Psoas muscle (tissue), 8 donors: ENCODE data around the gene DNAH6. TPM values are rescaled to one million over a fixed set of nuclear protein-coding genes. Genes with fewer than 3 reads are reported as not detected.

Source experiments
- ATAC-seq, 4 donors: fragments of 200-7000 bp; cut with Tn5 transposase; one replicate each; pipeline ENCODE4 v1.9.1; 2020; ENCODE audit warnings: moderate library complexity in 3 of 4, mild to moderate bottlenecking in 2 of 4
- DNase-seq, 2 donors: peaks; one replicate each; pipeline ENCODE4 v3.0.0-alpha.2; 2020
- H3K27ac ChIP-seq: fragments of 200-600 bp; one replicate; pipeline ENCODE4 v1.8.0; 2022
- H3K27me3 ChIP-seq, 3 donors: fragments of 200-600 bp in 1 of 3; one replicate each; pipeline versions ENCODE4 v1.6.1 to v1.8.0; 2013 to 2022; ENCODE audit warnings: low read length in 2 of 3, mild to moderate bottlenecking in 2 of 3, moderate library complexity in 1 of 3; ENCODE audit not compliant: insufficient read depth in 3 of 3
- H3K36me3 ChIP-seq, 2 donors: fragments of 200-600 bp in 1 of 2; one replicate each; pipeline versions ENCODE4 v1.6.1 to v1.8.0; 2013 to 2022; ENCODE audit warnings: low read depth in 1 of 2, mild to moderate bottlenecking in 1 of 2, moderate library complexity in 1 of 2; ENCODE audit not compliant: insufficient read depth in 1 of 2
- H3K4me1 ChIP-seq: fragments of 200-600 bp; one replicate; pipeline ENCODE4 v1.8.0; 2022
- H3K4me3 ChIP-seq: fragments of 200-600 bp; one replicate; pipeline ENCODE4 v1.8.0; 2022; ENCODE audit warnings: mild to moderate bottlenecking
- H3K9me3 ChIP-seq: fragments of 200-600 bp; one replicate; pipeline ENCODE4 v1.8.0; 2022
- CTCF ChIP-seq: fragments of 200-600 bp; IDR thresholded peaks from one replicate; pipeline ENCODE4 v1.8.0; 2022; ENCODE audit warnings: antibody characterized with exemption
- WGBS, 3 donors: extraction: QIAGEN DNeasy Blood & Tissue Kit; methylation state at CpG; one replicate each; pipeline versions ENCODE4 v1.1.6 to v1.1.7; 2013; 5-methylcytosine and 5-hydroxymethylcytosine counted together
- intact Hi-C, 2 donors: fragments of 100-400 bp; cut with DNase I; formaldehyde crosslinking; loops; one replicate each; pipeline versions ENCODE4 v1.11.0 to v1.14.2; 2022
- polyA plus RNA-seq, 3 donors: library from polyadenylated mRNA; stranded (reverse); fragments of 200-250 nt; gene quantifications; one replicate each; pipeline ENCODE4 v1.2.3, GENCODE V29; 2013
- total RNA-seq, 4 donors: library from RNA; stranded (reverse); fragmentation: NEBNext Ultra II Directional in 2 of 4; extraction: Animal tissue kit (Norgen Biotek cat#: 25700) in 2 of 4; gene quantifications; one replicate each; pipeline versions ENCODE4 v1.2.1 to v1.2.4, GENCODE V29; 2021 to 2023
- donor health status: healthy with polysubstance abuse.
- donor health status: DM: no; HTN: no; CAD: no; lungs with moderate emphysema.
- donor health status: Bipolar disorder and iron deficiency.
- donor health status: healthy.
- donor health status: DM: yes; HTN: yes; CAD: no.
- donor health status: DM: no; HTN: no; CAD: no.
- donor health status: DM: no; HTN: no; CAD: no.
- donor health status: DM: yes; HTN: yes; CAD: no.

Gene DNAH6
- total and polyA plus RNA-seq, 7 donors, result 0.01 to 0.09 (median 0.07) TPM; not detected in 3

DNA sequence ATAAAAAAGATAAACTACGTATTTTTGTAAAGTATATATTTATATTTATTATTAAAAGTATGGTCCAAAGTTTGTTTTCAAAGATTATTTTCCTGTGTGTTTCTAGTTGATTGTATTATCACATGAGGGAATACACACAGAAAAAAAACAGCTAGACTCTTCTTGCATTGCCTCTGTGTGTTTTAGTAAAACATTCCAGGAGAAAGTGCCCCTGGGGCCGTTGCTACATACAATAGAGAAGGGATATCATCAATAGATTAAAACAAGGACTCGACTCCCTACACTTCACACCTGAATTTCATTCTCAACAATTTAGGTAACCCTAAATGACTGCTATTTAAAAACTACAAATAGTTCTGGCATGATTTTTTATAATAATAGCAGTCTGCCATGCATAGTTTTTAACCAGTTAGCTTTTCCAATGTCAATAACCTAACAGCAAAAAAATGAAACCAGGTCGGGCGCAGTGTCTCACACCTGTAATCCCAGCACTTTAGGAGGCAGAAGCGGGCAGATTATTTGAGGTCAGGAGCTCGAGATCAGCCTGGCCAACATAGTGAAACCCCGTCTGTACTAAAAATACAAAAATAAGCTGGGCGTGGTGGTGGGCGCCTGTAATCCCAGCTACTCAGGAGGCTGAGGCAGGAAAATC, 171.3 kb downstream of the DNAH6 start:
- H3K9me3 ChIP-seq, result no peaks in the 10 kb centered on the region
- no peaks in the 10 kb centered on the region for H3K36me3 ChIP-seq
- WGBS, 3 donors, result 84 to 86% (median 85%) methylated on average over 10 of the region's 10 CpGs
- no peak overlapping the region for H3K27ac ChIP-seq
- intact Hi-C loops, result no loop called here
- H3K4me3 ChIP-seq, result no peak overlapping the region
- ATAC-seq (no peak), DNase-seq (no peak)
- H3K27me3 ChIP-seq, result no peaks in the 10 kb centered on the region
- TF ChIP-seq CTCF, result no peak
- H3K4me1 ChIP-seq, result no peaks in the 10 kb centered on the region

DNA sequence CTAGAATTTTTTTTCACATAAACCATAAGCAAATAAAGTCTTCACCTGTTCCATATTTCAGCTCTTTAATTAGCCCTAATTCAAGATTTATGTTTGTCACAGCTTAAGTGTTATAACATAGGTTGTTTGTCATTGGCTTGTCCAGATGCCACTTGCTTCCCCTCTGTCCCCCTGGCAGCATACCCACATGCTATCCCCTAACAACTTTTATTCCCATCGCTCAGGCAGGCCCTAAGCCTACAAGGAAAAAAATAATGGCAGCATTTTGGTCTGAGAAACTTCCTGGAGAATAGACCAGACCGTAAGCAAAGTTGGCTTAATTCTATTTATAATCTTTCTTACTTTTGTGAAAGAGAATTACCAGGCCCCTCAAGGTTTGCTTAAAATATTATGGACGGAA, 173.9 kb downstream of the DNAH6 start:
- no peaks in the 10 kb centered on the region for H3K4me1 ChIP-seq
- no peaks in the 10 kb centered on the region for H3K9me3 ChIP-seq
- TF ChIP-seq CTCF, result no peak
- H3K27ac ChIP-seq, result no peak overlapping the region
- no peaks in the 10 kb centered on the region for H3K27me3 ChIP-seq
- DNase-seq, result no peak
- ATAC-seq, result no peak
- H3K4me3 ChIP-seq, result no peak overlapping the region
- WGBS, 3 donors, result 63 to 73% (median 67%) methylated on average over 3 of the region's 3 CpGs
- intact Hi-C loops, result no loop called here
- no peaks in the 10 kb centered on the region for H3K36me3 ChIP-seq

DNA sequence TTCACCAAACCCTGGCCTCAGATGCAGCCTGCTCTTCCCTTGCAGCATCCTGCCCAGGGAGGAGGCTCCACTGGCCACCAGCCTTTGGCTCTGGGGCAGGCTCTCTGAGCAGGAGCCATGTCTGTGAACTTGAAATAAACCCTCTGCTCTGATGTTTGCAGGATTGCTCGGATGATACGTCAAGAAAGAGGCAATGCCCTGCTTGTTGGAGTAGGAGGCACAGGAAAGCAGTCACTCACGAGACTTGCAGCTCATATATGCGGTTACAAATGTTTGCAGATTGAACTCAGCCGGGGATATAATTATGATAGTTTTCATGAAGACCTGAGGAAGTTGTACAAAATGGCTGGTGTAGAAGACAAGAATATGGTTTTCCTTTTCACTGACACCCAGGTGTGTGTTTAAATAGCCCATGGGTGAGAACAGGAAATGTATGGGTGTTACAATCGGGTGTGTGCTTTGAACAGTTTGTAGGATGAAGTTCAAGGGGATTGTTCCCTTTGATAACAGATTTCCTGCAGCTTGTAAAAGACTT, 177.9 kb downstream of the DNAH6 start:
- Histone ChIP-seq H3K9me3 (no peaks in the 10 kb centered on the region), H3K4me3 (no peak overlapping the region), H3K4me1 (no peaks in the 10 kb centered on the region), H3K27me3 (no peaks in the 10 kb centered on the region), H3K27ac (no peak overlapping the region), H3K36me3 (no peaks in the 10 kb centered on the region)
- DNase-seq, result no peak
- WGBS, 3 donors, result 62 to 73% (median 71%) methylated on average over 6 of the region's 6 CpGs
- ATAC-seq, result no peak
- TF ChIP-seq CTCF, result no peak
- intact Hi-C loops, result no loop called here

DNA sequence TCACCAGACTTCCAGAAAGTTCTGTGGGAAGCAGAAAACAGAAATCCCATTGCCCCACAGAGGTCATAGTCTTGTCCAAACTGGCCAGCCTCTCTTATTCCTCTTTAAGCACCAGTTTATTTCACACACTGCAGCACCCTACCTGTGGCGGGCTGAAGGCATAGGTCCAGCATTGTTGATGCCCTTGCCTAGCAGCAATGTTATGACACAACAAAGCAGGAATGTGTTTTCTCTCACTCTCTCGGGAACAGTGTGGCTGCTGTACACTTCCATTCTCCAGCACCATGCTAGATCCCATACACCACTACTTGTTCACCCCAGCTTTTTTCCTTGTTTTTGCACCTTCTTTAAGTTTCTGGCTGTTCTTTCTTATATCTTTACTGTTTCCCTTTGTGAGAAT, 181.6 kb downstream of the DNAH6 start:
- Histone ChIP-seq H3K36me3 (no peaks in the 10 kb centered on the region), H3K27ac (no peak overlapping the region), H3K27me3 (no peaks in the 10 kb centered on the region), H3K4me3 (no peak overlapping the region), H3K9me3 (no peaks in the 10 kb centered on the region), H3K4me1 (no peaks in the 10 kb centered on the region)
- intact Hi-C loops, result no loop called here
- DNase-seq, result no peak
- 71 to 75% (median 73%) methylated on average over 2 of the region's 2 CpGs for WGBS, 3 donors
- no peak for TF ChIP-seq CTCF
- ATAC-seq, result no peak

DNA sequence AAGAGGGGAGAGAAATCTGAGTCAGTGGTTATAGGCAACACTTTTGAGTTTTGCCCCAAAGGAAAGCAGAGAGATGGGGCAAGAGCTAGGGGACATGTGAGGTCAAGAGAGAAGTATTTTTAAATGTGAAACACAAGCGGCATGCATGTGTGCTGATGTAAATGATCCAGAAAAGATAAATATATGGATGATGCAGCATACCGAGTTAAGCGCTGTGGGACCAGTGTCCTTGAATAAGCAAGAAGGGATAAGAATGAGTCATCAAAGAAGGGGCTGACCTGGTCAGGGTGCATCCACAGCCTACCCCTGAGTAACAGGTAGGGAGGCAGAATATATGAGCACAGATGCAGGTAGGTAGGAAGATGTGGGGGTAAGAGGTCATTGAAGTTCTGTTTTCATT, 183.7 kb downstream of the DNAH6 start:
- DNase-seq (no peak), ATAC-seq (no peak)
- Histone ChIP-seq H3K9me3 (no peaks in the 10 kb centered on the region), H3K27me3 (no peaks in the 10 kb centered on the region), H3K4me1 (no peaks in the 10 kb centered on the region), H3K4me3 (no peak overlapping the region), H3K36me3 (no peaks in the 10 kb centered on the region), H3K27ac (no peak overlapping the region)
- no peak for TF ChIP-seq CTCF
- intact Hi-C loops, result no loop called here
- WGBS, 3 donors, result 45 to 95% (median 92%) methylated on average over 3 of the region's 3 CpGs
